Aorta (tissue), 5 donors: ENCODE results near the gene GALNT6. TPM values are rescaled to one million over a fixed set of nuclear protein-coding genes. Genes with fewer than 3 reads are reported as not detected.

Experiments
- ATAC-seq: fragments of 200-7000 bp; cut with Tn5 transposase; one replicate; pipeline ENCODE4 v1.9.1; 2022; ENCODE audit warnings: moderate library complexity; ENCODE audit not compliant: low FRiP score
- DNase-seq, 2 donors: peaks; one replicate each; pipeline ENCODE4 v3.0.0-alpha.2; 2020
- H3K27ac ChIP-seq, 2 donors: one replicate each; pipeline ENCODE4 v1.5.1; 2013; ENCODE audit warnings: low read length in 2 of 2, mild to moderate bottlenecking in 2 of 2, moderate library complexity in 2 of 2, control low read depth in 1 of 2, inconsistent platforms in 1 of 2, low read depth in 1 of 2
- H3K27me3 ChIP-seq, 2 donors: one replicate each; pipeline ENCODE4 v1.6.1; 2013; ENCODE audit warnings: control low read depth in 1 of 2, low read length in 1 of 2, mild to moderate bottlenecking in 1 of 2, moderate library complexity in 1 of 2; ENCODE audit not compliant: insufficient read depth in 2 of 2, control insufficient read depth in 1 of 2
- H3K36me3 ChIP-seq, 2 donors: one replicate each; pipeline ENCODE4 v1.6.1; 2013; ENCODE audit warnings: control low read depth in 1 of 2, low read length in 1 of 2, mild to moderate bottlenecking in 1 of 2; ENCODE audit not compliant: insufficient read depth in 2 of 2, control insufficient read depth in 1 of 2
- H3K4me1 ChIP-seq, 2 donors: one replicate each; pipeline ENCODE4 v1.6.1; 2013; ENCODE audit warnings: low read length in 2 of 2, control low read depth in 1 of 2, mild to moderate bottlenecking in 1 of 2, moderate library complexity in 1 of 2; ENCODE audit not compliant: insufficient read depth in 2 of 2, control insufficient read depth in 1 of 2
- H3K4me3 ChIP-seq, 2 donors: one replicate each; pipeline ENCODE4 v1.5.1; 2013; ENCODE audit warnings: low read length in 2 of 2, control low read depth in 1 of 2, mild to moderate bottlenecking in 1 of 2
- H3K9me3 ChIP-seq: one replicate; pipeline ENCODE4 v1.6.1; 2013; ENCODE audit warnings: mild to moderate bottlenecking, low read length; ENCODE audit not compliant: control insufficient read depth
- WGBS, 2 donors: extraction: QIAGEN DNeasy Blood & Tissue Kit; methylation state at CpG; one replicate each; pipeline ENCODE4 v1.1.7; 2013; 5-methylcytosine and 5-hydroxymethylcytosine counted together
- intact Hi-C, 2 donors: fragments of 100-400 bp; cut with DNase I; formaldehyde crosslinking; loops; one replicate each; pipeline versions ENCODE4 v1.14.2 to v1.15.0; 2022
- long read RNA-seq, 2 donors: library from polyadenylated mRNA; unstranded; transcript quantifications; one replicate each; pipeline ENCODE4 v2.0.0, GENCODE V29; 2020 to 2021
- polyA plus RNA-seq, 2 donors: library from polyadenylated mRNA; stranded (reverse); fragments of 200-250 nt; gene quantifications; one replicate each; pipeline ENCODE4 v1.2.3, GENCODE V29; 2013
- total RNA-seq, 2 donors: library from RNA; stranded (reverse); fragmentation: NEBNext Ultra II Directional; extraction: Animal tissue kit (Norgen Biotek cat#: 25700); gene quantifications; one replicate each; pipeline ENCODE4 v1.2.1, GENCODE V29; 2021
- donor health status: healthy with polysubstance abuse.
- donor health status: Bipolar disorder and iron deficiency.
- donor health status: DM: no; HTN: no; CAD: no.
- donor health status: DM: no; HTN: no; CAD: no.
- donor health status: DM: yes; HTN: yes; CAD: no.

GALNT6 gene, protein sequence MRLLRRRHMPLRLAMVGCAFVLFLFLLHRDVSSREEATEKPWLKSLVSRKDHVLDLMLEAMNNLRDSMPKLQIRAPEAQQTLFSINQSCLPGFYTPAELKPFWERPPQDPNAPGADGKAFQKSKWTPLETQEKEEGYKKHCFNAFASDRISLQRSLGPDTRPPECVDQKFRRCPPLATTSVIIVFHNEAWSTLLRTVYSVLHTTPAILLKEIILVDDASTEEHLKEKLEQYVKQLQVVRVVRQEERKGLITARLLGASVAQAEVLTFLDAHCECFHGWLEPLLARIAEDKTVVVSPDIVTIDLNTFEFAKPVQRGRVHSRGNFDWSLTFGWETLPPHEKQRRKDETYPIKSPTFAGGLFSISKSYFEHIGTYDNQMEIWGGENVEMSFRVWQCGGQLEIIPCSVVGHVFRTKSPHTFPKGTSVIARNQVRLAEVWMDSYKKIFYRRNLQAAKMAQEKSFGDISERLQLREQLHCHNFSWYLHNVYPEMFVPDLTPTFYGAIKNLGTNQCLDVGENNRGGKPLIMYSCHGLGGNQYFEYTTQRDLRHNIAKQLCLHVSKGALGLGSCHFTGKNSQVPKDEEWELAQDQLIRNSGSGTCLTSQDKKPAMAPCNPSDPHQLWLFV
- total RNA-seq, result 1 to 10 TPM; 5.5 to 6.5 TPM
- 10 to 100 TPM in 1 of 2 donors, under 1 TPM in 1; 0.72 to 12.3 TPM for polyA plus RNA-seq
- long read RNA-seq, donor 1, partial matches to known transcripts, result 8 of 22 reads
- long read RNA-seq, donor 1, other reads (novel, unspliced or antisense), result 13 of 22 reads
- long read RNA-seq, donor 2, partial matches to known transcripts, result 1 of 3 reads
- long read RNA-seq, donor 2, other reads (novel, unspliced or antisense), result 2 of 3 reads

DNA sequence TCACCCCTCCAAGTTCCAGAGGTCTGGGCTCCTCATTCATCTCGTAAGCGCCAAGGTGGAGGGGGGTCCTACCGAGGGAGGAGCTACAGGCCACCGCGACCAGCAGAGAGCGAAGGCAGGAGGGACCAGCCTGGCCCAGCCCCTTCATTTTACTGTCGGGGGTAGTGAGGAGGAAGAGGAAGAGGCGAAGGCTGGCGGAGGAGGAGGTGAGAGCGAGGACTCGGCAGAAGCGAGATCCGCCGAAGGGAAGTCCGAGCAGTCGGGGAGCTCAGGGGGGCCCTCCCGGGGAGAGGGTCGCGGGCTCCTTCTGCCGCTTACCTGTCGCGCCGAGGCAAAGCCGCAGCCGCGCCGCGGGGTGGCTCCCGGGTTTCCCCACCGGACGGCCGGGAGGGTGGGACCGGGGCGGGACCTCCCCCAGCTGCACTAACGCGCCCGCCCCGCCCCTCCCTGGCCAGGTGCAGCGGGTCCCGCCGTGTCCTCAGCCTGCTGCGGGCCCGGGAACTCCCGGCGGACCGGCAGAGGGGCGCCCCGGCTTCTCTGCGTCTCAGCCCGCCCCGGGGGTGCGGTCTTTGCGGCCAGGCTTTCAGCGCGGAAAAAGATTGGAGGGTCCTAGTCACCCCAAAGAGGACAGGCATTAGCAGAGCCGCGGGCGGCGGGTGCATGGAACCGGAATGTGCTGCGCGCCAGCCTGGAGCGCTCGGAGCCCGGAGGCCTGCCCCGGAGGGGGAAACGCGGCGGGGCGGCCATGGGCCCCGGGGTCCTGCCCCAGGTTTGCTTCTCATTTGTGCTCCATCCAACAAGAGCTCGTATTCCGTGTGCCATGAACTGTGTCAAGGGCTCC, at the start of gene GALNT6:
Gene GALNT6 (minus strand): TSS at position 124 of the 841 bp plus-strand sequence. CDS start 11,625 bp downstream, outside the sequence.
- ATAC-seq, result peak; percentile 36
- peak; percentile 65 to 78 for DNase-seq
- Histone ChIP-seq H3K27ac (no peak within 1 kb of the TSS), H3K4me3 (peak within 1 kb of the TSS; percentile 36 to 44), H3K36me3 (no peaks in the 10 kb centered on the region), H3K27me3 (no peaks in the 10 kb centered on the region), H3K9me3 (no peaks in the 10 kb centered on the region), H3K4me1 (no peaks in the 10 kb centered on the region)
- 0 to 1% methylated on average over 38 to 73 of the region's 73 CpGs for WGBS, 2 donors
- intact Hi-C loops, result no loop called here

DNA sequence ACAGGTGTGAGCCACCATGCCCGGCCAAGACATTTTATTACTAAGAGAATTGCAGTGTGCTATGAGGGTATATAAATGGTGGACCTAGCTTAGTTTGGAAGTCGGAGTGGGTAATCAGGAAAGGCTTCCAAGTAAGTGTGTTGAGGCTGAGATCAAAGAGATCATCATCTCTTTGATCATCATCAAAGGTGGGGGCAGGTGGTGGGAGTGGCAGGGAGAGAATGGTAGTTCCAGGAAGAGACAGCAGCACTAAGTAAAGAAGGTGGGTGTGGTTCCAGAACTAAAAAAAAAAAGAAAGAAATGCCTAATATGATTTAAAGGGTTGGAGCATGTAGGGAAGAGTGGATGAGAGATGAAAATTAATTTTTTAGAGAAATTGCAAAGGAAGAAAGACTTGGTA, 48.1 kb upstream of the GALNT6 start:
- Histone ChIP-seq H3K27ac (no peak overlapping the region), H3K4me3 (no peak overlapping the region), H3K4me1 (no peaks in the 10 kb centered on the region), H3K27me3 (no peaks in the 10 kb centered on the region), H3K36me3 (no peaks in the 10 kb centered on the region), H3K9me3 (no peaks in the 10 kb centered on the region)
- no peak for ATAC-seq
- intact Hi-C loops, result no loop called here
- DNase-seq, result no peak
- WGBS, 2 donors, result 83 to 84% methylated on average over 2 of the region's 2 CpGs

DNA sequence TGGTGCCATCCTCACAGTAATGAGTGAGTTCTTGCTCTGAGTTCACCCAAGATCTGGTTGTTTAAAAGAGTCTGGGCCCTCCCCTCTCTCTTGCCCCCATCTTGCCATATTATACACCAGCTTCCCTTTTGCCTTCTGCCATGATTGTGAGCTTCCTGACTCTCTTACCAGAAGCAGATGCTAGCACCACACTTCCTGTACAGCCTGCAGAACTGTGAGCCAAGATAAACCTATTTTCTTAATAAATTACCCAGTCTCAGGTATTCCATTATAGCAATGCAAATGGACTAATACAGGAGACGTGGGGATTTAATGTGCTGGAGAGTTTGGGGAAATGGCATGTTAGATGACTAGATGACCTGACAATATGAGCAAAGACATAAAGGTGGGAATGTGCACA, 46.2 kb upstream of the GALNT6 start:
- Histone ChIP-seq H3K27ac (no peak overlapping the region), H3K36me3 (no peaks in the 10 kb centered on the region), H3K4me3 (no peak overlapping the region), H3K27me3 (no peaks in the 10 kb centered on the region), H3K4me1 (no peaks in the 10 kb centered on the region), H3K9me3 (no peaks in the 10 kb centered on the region)
- ATAC-seq (no peak), DNase-seq (no peak)
- intact Hi-C loops, result no loop called here
- WGBS, 2 donors, result 54 to 72% methylated on average over 1 of the region's 1 CpG

DNA sequence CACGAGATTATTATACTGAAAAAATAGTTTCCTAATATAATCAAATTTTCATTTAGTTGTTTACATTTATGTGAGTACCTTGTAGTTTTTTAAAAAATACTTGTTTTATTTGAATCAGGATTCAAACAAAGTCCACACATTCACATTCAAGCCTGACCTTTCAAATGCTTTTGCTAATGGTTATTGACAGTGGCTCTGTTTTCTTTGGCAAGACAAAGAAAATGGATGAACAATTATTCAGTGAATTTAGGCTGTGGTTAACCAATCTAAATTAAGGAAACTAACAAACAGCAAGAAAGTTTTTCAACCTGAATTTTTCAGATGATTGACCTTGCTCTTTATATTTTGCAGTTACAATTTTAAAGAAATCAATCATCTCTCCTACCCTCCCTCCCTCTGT, 43.1 kb upstream of the GALNT6 start:
- H3K27me3 ChIP-seq, result no peaks in the 10 kb centered on the region
- DNase-seq (no peak), ATAC-seq (no peak)
- 7 to 11% methylated on average over 1 of the region's 1 CpG for WGBS, 2 donors
- peaks cover 0 to 5% of the 10 kb centered on the region in 2 donors for H3K36me3 ChIP-seq
- intact Hi-C loops, result no loop called here
- H3K4me1 ChIP-seq, result no peaks in the 10 kb centered on the region
- no peaks in the 10 kb centered on the region for H3K9me3 ChIP-seq
- no peak overlapping the region for H3K4me3 ChIP-seq
- no peak overlapping the region for H3K27ac ChIP-seq

DNA sequence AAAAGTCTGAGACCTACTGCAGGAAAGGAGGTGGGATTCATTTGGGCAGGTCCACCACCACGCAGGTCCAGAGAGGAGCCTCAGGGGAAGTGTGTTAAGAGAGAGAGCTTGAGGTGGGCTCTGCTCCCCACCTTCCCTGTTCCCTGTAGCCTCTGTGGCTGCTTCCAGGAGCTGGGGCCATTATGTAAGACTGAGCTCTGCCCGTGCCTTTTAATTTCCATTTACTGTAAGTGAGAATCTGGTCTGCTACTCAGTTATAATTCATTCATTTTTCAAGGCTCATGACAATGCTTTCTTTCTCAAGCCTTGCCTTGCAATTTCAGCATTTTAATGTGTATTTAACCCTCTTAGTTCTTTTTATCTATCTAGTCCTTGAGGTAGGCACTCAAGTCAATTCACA, 41.7 kb upstream of the GALNT6 start:
- DNase-seq (no peak), ATAC-seq (no peak)
- no peak overlapping the region for H3K27ac ChIP-seq
- peaks cover 0 to 5% of the 10 kb centered on the region in 2 donors for H3K36me3 ChIP-seq
- H3K9me3 ChIP-seq, result no peaks in the 10 kb centered on the region
- WGBS, 2 donors, result 82 to 90% methylated on average over 2 of the region's 2 CpGs
- intact Hi-C loops, result no loop called here
- H3K27me3 ChIP-seq, result no peaks in the 10 kb centered on the region
- H3K4me3 ChIP-seq, result no peak overlapping the region
- no peaks in the 10 kb centered on the region for H3K4me1 ChIP-seq

DNA sequence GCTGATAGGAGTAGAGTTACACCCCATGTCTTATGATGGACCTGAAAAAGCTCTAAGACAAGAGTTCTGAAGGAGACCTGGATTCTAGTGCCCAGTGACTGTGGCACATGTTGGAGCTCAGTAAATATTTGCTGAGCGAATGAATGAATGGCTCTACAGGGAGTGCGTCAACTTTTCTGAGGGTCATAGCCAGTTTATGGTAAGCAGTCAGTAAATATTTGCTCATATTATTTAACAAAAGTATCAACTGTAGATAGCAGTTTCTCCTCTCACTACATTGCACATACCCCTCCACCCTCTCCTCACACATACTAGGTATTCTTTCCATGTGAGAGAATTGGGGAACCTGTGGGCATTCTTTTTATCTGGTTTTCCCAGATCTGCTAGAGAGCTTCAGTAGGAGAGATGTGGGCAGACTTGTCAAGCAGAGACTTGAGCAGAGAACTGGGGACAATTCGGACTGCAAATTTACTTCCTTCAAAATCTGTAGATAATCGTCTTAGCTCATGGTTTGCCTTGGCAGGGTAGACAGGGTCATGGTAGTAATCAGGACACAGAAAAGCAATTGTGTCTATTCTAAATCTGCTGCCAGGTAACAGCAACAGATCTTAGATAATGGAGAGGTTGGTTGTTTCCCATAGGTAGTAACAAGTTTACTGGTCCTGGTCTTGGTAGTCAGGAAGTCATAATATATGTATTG, 39.1 kb upstream of the GALNT6 start:
- Histone ChIP-seq H3K4me3 (no peak overlapping the region), H3K9me3 (no peaks in the 10 kb centered on the region), H3K27ac (no peak overlapping the region), H3K4me1 (no peaks in the 10 kb centered on the region), H3K36me3 (peaks cover 0 to 5% of the 10 kb centered on the region in 2 donors), H3K27me3 (no peaks in the 10 kb centered on the region)
- 61 to 63% methylated on average over 4 of the region's 4 CpGs for WGBS, 2 donors
- DNase-seq, result no peak
- ATAC-seq, result no peak
- intact Hi-C loops, result no loop called here

DNA sequence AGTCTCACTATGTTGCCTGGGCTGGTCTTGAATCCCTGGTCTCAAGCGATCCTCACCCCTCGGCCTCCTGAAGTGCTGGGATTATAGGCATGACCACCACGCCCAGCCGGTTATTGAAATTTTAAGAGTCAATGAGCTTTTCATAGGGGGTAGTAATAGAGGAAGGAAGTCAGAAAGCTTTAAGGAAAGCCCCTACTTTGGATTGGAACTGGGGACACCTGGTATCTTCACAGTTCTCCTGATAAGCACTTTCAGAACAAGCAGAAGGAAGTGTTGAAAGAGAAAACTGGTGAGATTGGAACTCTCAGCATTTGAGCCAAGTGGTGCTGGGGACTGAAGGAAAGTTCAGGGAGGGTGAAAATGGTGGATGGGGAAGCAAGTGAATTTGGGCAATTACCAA, 38.5 kb upstream of the GALNT6 start:
- Histone ChIP-seq H3K27ac (no peak overlapping the region), H3K9me3 (no peaks in the 10 kb centered on the region), H3K27me3 (no peaks in the 10 kb centered on the region), H3K4me1 (no peaks in the 10 kb centered on the region), H3K36me3 (peaks cover 0 to 5% of the 10 kb centered on the region in 2 donors), H3K4me3 (no peak overlapping the region)
- ATAC-seq (no peak), DNase-seq (no peak)
- WGBS, 2 donors, result 94 to 96% methylated on average over 4 of the region's 4 CpGs
- intact Hi-C loops, result no loop called here

DNA sequence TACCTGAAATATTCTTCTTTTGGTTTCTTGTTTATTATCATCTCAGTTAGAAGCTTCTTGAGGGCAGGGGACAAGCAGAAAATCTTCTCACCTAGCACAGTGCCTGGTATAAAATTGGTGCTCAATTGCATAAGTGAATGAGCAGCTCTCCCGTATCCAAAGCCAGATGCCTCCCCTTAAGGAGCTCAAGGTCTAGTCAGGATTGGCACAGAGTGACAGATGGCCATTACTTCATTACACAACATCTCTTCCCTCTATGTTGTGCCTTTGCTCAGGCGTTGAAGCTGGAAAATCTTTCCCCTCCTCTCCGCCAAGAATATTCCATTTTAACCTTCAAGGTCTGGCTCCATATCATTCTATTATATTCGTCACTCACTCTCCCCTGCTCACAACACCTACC, 37.0 kb upstream of the GALNT6 start:
- DNase-seq (no peak), ATAC-seq (no peak)
- no peaks in the 10 kb centered on the region for H3K27me3 ChIP-seq
- H3K9me3 ChIP-seq, result no peaks in the 10 kb centered on the region
- no peaks in the 10 kb centered on the region for H3K4me1 ChIP-seq
- H3K27ac ChIP-seq, result no peak overlapping the region
- 89 to 91% methylated on average over 4 of the region's 4 CpGs for WGBS, 2 donors
- intact Hi-C loops, result no loop called here
- peaks cover 0 to 5% of the 10 kb centered on the region in 2 donors for H3K36me3 ChIP-seq
- H3K4me3 ChIP-seq, result no peak overlapping the region
